ENCODE measurements around the gene CCDC116. TPM values are rescaled to one million over a fixed set of nuclear protein-coding genes. Genes with fewer than 3 reads are reported as not detected.

CCDC116 gene
- total RNA-seq, 1 experiment from 2014 or later = 0.33 TPM

DNA sequence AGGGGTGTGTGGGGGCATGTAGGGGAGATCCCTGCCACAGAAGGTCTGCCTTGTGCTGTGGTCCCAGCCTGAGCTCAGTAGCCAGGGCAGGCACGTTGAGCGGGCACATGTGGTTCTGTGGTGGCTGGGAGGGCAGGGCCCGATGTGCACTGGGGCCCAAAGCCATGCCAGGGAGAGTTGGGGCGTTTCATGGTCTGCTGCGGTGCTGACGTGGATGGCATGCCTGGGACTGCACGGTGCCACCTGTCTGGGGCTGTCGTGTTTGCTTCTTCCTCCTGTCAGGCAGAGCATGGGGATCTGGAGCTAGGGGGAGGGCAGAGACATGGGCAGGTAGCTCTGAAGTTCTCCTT is 52.6 kb downstream of the CCDC116 start:
- no peaks in the 10 kb centered on the region for H3K36me3 ChIP-seq (ENCODE audit: low read depth)
- H3F3A ChIP-seq (ENCODE audit: insufficient read depth, low read depth) = no peaks in the 10 kb centered on the region
- H3K27me3 ChIP-seq (ENCODE audit: insufficient read depth, low read depth) = no peaks in the 10 kb centered on the region
- H3K9me3 ChIP-seq (ENCODE audit: insufficient read depth, low read depth) = no peaks in the 10 kb centered on the region
- no TSS peak for BruUV-seq (replicated peaks)
- no peak overlapping the region for H3K4me3 ChIP-seq
- H3K79me2 ChIP-seq (ENCODE audit: low read depth) = no peaks in the 10 kb centered on the region
- H3K27ac ChIP-seq = no peak overlapping the region
- no peak overlapping the region for H2AFZ ChIP-seq
- H3K9me2 ChIP-seq (ENCODE audit: insufficient read depth) = no peaks in the 10 kb centered on the region
- DNase-seq = no peak
- ChIA-PET CTCF (no interaction called here), POLR2A (ENCODE audit: unreplicated experiment) (no interaction called here)
- H3K4me2 ChIP-seq = no peak overlapping the region
- TF ChIP-seq, protein P1, sequence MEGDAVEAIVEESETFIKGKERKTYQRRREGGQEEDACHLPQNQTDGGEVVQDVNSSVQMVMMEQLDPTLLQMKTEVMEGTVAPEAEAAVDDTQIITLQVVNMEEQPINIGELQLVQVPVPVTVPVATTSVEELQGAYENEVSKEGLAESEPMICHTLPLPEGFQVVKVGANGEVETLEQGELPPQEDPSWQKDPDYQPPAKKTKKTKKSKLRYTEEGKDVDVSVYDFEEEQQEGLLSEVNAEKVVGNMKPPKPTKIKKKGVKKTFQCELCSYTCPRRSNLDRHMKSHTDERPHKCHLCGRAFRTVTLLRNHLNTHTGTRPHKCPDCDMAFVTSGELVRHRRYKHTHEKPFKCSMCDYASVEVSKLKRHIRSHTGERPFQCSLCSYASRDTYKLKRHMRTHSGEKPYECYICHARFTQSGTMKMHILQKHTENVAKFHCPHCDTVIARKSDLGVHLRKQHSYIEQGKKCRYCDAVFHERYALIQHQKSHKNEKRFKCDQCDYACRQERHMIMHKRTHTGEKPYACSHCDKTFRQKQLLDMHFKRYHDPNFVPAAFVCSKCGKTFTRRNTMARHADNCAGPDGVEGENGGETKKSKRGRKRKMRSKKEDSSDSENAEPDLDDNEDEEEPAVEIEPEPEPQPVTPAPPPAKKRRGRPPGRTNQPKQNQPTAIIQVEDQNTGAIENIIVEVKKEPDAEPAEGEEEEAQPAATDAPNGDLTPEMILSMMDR (conservative IDR thresholded peaks at IDR 0.05) = no peak
- TF ChIP-seq EZH2 (IDR thresholded peaks at IDR 0.05; ENCODE audit: low read depth) = no peak
- no peaks in the 10 kb centered on the region for H3K4me1 ChIP-seq (replicated peaks; ENCODE audit: insufficient read depth)
- intact Hi-C loops (cut with micrococcal nuclease; ENCODE audit: unreplicated experiment) = no loop called here
- no peaks in the 10 kb centered on the region for H4K20me1 ChIP-seq (ENCODE audit: insufficient read depth)

DNA sequence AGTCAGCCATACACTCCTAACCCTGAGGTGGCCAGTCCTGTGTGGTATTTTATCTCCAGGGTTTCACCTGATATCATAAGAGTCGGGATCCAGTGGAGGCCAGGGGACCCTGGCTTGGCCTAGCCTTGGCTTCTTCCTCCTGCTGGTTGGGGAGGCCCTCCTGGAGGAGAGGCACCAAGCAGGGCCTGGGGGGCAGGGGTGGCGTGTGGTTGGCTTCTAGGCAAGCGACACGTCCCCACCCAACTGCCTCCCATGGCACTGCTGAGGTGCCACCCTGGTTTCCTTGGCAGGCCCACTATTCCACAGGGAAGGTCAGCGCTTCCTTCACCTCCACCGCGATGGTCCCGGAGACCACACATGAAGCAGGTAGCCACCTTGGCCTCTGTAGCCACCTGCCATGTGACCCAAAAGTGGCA is 53.6 kb downstream of the CCDC116 start:
- H4K20me1 ChIP-seq (ENCODE audit: insufficient read depth) = no peaks in the 10 kb centered on the region
- H2AFZ ChIP-seq = no peak overlapping the region
- CTCF ChIA-PET = no interaction called here
- H3K27me3 ChIP-seq (ENCODE audit: insufficient read depth, low read depth) = no peaks in the 10 kb centered on the region
- POLR2A ChIA-PET (ENCODE audit: unreplicated experiment) = no interaction called here
- H3K9me3 ChIP-seq (ENCODE audit: insufficient read depth, low read depth) = no peaks in the 10 kb centered on the region
- BruUV-seq (replicated peaks) = no TSS peak
- H3K9me2 ChIP-seq (ENCODE audit: insufficient read depth) = no peaks in the 10 kb centered on the region
- H3K4me2 ChIP-seq = no peak overlapping the region
- TF ChIP-seq, protein P1 (conservative IDR thresholded peaks at IDR 0.05) = no peak
- no peak for TF ChIP-seq EZH2 (IDR thresholded peaks at IDR 0.05; ENCODE audit: low read depth)
- H3F3A ChIP-seq (ENCODE audit: insufficient read depth, low read depth) = no peaks in the 10 kb centered on the region
- H3K27ac ChIP-seq = no peak overlapping the region
- H3K4me3 ChIP-seq = no peak overlapping the region
- no peaks in the 10 kb centered on the region for H3K4me1 ChIP-seq (replicated peaks; ENCODE audit: insufficient read depth)
- DNase-seq = no peak
- H3K79me2 ChIP-seq (ENCODE audit: low read depth) = no peaks in the 10 kb centered on the region
- no peaks in the 10 kb centered on the region for H3K36me3 ChIP-seq (ENCODE audit: low read depth)
- intact Hi-C loops (cut with micrococcal nuclease; ENCODE audit: unreplicated experiment) = no loop called here

Small RNAs within 50 kb of the gene (microRNA-seq; reads per million reads assigned to microRNA genes)
- 588 reads per million, percentile 70 among the genes with 10 or more reads in this experiment for gene MIR130B (ENCODE audit: borderline number of aligned reads, borderline replicate concordance)
- 6.1 reads per million for gene MIR301B (ENCODE audit: borderline number of aligned reads, borderline replicate concordance)

Other genes starting within 250 kb of the CCDC116 start
- 0.18 TPM in 1 of 2 replicates, not detected in the other for gene RIMBP3B, start 249.0 kb upstream of the CCDC116 start, total RNA-seq (2021)
- 3.5 and 4.2 TPM in 2 replicates for gene HIC2, start 215.4 kb upstream of the CCDC116 start, total RNA-seq (2021)
- 4.0 TPM in 2 replicates for gene TMEM191C, start 165.4 kb upstream of the CCDC116 start, total RNA-seq (2021)
- 0.13 and 0.15 TPM in 2 replicates for gene RIMBP3C, start 81.3 kb upstream of the CCDC116 start, total RNA-seq (2021)
- gene UBE2L3, start 65.0 kb upstream of the CCDC116 start, total RNA-seq (2021) = 30.3 and 55.8 TPM in 2 replicates
- gene YDJC, start 2.7 kb upstream of the CCDC116 start, total RNA-seq (2021) = 25.7 and 39.1 TPM in 2 replicates
- 22.5 and 23.2 TPM in 2 replicates for gene SDF2L1, start 9.5 kb downstream of the CCDC116 start, total RNA-seq (2021)
- gene PPIL2, start 33.3 kb downstream of the CCDC116 start, total RNA-seq (2021) = 23.8 and 26.3 TPM in 2 replicates
- gene YPEL1, start 103.0 kb downstream of the CCDC116 start, total RNA-seq (2021) = 5.2 and 8.3 TPM in 2 replicates
- gene MAPK1, start 234.9 kb downstream of the CCDC116 start, total RNA-seq (2021) = 66.7 and 82.8 TPM in 2 replicates